CD4-positive, alpha-beta T cell (primary cell): Measurements from ENCODE around the gene MKNK2. TPM values are rescaled to one million over a fixed set of nuclear protein-coding genes. Genes with fewer than 3 reads are reported as not detected.

Source experiments
- ATAC-seq: fragments of 200-7000 bp; cut with Tn5 transposase; one replicate; pipeline ENCODE4 v1.10.0; 2022; ENCODE audit warnings: mild to moderate bottlenecking; ENCODE audit not compliant: poor library complexity
- CTCF ChIA-PET: fragments of 350-600 bp; sonication (Branson Sonifier 250); formaldehyde crosslinking; loops from one replicate; lab custom pipeline; 2021; ENCODE audit warnings: antibody characterized with exemption, inconsistent platforms; lab: Charles Lee
- POLR2A ChIA-PET: fragments of 350-600 bp; sonication (Branson Sonifier 250); formaldehyde crosslinking; loops from one replicate; lab custom pipeline; 2021; ENCODE audit warnings: antibody characterized with exemption, inconsistent platforms; lab: Charles Lee
- DNase-seq, 14 experiments: peaks; one replicate each; pipeline ENCODE4 v3.0.0-alpha.2; 2013 to 2020; ENCODE audit warnings: mixed read lengths in 2 of 14
- H3K27ac ChIP-seq, 2 donors: one replicate each; pipeline versions ENCODE4 v1.5.1 to v1.7.0; 2013; ENCODE audit warnings: low read length in 2 of 2, low read depth in 1 of 2, mild to moderate bottlenecking in 1 of 2
- H3K27me3 ChIP-seq, 2 experiments: 1 replicate in 1 of 2; 2 replicates in 1 of 2; pipeline versions ENCODE4 v1.6.1 to v1.7.0; 2013; ENCODE audit warnings: low read length in 2 of 2, control low read depth in 1 of 2, mild to moderate bottlenecking in 1 of 2, moderate library complexity in 1 of 2; ENCODE audit not compliant: insufficient read depth in 2 of 2, control insufficient read depth in 1 of 2
- H3K36me3 ChIP-seq: one replicate; pipeline ENCODE4 v1.6.1; 2013; ENCODE audit warnings: low read length, control low read depth; ENCODE audit not compliant: insufficient read depth
- H3K4me1 ChIP-seq: one replicate; pipeline ENCODE4 v1.6.1; 2013; ENCODE audit warnings: low read length, control low read depth; ENCODE audit not compliant: insufficient read depth
- H3K4me3 ChIP-seq: one replicate; pipeline ENCODE4 v1.5.1; 2013; ENCODE audit warnings: mild to moderate bottlenecking, low read length, moderate library complexity
- H3K9me3 ChIP-seq, 2 experiments: 1 replicate in 1 of 2; 2 replicates in 1 of 2; pipeline versions ENCODE4 v1.6.1 to v1.7.0; 2013; ENCODE audit warnings: low read length in 2 of 2, mild to moderate bottlenecking in 2 of 2, control low read depth in 1 of 2, moderate library complexity in 1 of 2; ENCODE audit not compliant: control insufficient read depth in 1 of 2, insufficient read depth in 1 of 2
- H3K27ac Mint-ChIP-seq: one replicate; pipeline ENCODE4 v1.8.0; 2020; ENCODE audit warnings: mixed read lengths
- H3K27me3 Mint-ChIP-seq: one replicate; pipeline ENCODE4 v1.8.0; 2021; ENCODE audit warnings: mixed read lengths
- H3K36me3 Mint-ChIP-seq: one replicate; pipeline ENCODE4 v1.8.0; 2021; ENCODE audit warnings: low read depth, mixed read lengths
- H3K4me1 Mint-ChIP-seq: one replicate; pipeline ENCODE4 v1.8.0; 2021; ENCODE audit warnings: low read depth, mixed read lengths
- H3K4me3 Mint-ChIP-seq: one replicate; pipeline ENCODE4 v1.8.0; 2020; ENCODE audit warnings: mild to moderate bottlenecking, mixed read lengths
- H3K9me3 Mint-ChIP-seq: one replicate; pipeline ENCODE4 v1.8.0; 2020; ENCODE audit warnings: mixed read lengths
- intact Hi-C, 2 experiments: fragments of 100-400 bp; cut with DNase I in 1 of 2; cut with micrococcal nuclease in 1 of 2; formaldehyde crosslinking; loops; one replicate each; pipeline versions ENCODE4 v1.15.1 to v1.9.0; 2023 to 2025; cut with DNase I, micrococcal nuclease
- total RNA-seq, 174 experiments: library from RNA in 2 of 174; stranded (reverse) in 2 of 174; gene quantifications; one replicate each; pipeline ENCODE4 v1.2.3 and lab custom pipeline; 2021 to 2026
- TF ChIP-seq, protein P1 (sequence below): fragments of 200-600 bp; IDR thresholded peaks from one replicate; pipeline ENCODE4 v1.8.0; 2022; ENCODE audit warnings: antibody characterized with exemption, mild to moderate bottlenecking

MKNK2 gene
- total RNA-seq, 2 experiments from 2014 or later, result 325 to 347 TPM

DNA sequence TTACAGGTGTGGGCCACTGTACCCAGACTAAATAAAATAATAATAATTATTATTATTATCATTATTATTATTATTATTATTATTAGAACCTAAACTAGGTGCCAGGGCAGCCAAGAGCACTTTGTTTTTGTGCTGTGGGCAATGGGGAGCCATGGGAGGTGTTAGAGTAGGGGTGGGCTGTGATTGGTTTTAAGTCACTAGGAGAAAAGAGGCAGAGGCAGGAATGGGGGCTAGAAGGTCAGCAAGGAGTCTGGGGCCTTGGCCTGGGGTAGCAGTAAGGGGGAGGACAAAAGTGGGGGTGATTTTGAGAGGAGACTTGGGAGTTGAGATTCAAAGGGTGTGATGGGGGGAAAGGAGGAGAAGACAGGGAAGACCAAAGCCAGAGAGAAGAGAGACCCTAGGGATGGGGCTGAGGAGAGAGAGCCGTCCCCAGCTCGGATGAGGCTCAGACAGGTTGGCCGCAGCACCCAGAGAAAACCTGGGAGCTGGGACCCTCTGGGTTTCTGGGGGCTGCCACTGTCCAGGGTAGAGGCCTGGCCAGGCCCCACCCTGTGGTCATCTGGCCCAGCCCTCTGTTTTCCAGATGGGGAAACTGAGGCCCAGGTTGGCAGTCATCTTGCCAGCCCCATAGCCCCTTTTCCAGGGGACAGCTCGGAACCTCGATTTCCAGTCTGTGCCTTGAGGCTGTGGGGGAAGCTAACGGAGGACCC, 17.8 kb downstream of the MKNK2 start:
- Mint-ChIP-seq H3K27ac (peak overlapping the region; percentile 90), H3K27me3 (no peaks in the 10 kb centered on the region), H3K4me1 (peaks cover 32% of the 10 kb centered on the region), H3K36me3 (peaks cover 13% of the 10 kb centered on the region), H3K4me3 (peak overlapping the region; percentile 38), H3K9me3 (no peaks in the 10 kb centered on the region)
- TF ChIP-seq, protein P1, sequence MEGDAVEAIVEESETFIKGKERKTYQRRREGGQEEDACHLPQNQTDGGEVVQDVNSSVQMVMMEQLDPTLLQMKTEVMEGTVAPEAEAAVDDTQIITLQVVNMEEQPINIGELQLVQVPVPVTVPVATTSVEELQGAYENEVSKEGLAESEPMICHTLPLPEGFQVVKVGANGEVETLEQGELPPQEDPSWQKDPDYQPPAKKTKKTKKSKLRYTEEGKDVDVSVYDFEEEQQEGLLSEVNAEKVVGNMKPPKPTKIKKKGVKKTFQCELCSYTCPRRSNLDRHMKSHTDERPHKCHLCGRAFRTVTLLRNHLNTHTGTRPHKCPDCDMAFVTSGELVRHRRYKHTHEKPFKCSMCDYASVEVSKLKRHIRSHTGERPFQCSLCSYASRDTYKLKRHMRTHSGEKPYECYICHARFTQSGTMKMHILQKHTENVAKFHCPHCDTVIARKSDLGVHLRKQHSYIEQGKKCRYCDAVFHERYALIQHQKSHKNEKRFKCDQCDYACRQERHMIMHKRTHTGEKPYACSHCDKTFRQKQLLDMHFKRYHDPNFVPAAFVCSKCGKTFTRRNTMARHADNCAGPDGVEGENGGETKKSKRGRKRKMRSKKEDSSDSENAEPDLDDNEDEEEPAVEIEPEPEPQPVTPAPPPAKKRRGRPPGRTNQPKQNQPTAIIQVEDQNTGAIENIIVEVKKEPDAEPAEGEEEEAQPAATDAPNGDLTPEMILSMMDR, result no peak
- Histone ChIP-seq H3K4me3 (no peak overlapping the region), H3K27me3 (no peaks in the 10 kb centered on the region), H3K27ac (peak overlapping the region in 1 of 2 donors; percentile 7), H3K36me3 (peaks cover 7% of the 10 kb centered on the region), H3K4me1 (peaks cover 41% of the 10 kb centered on the region), H3K9me3 (peaks cover 0 to 20% of the 10 kb centered on the region in 2 experiments)
- POLR2A ChIA-PET, result interaction anchor here (1.1 to 3.1 kb wide), 5 partner anchors 8 to 19 kb away, joined by 5 to 31 read pairs (median 6); partner anchors contain the start of gene MKNK2
- intact Hi-C loops, result no loop called here
- ATAC-seq (no peak), DNase-seq (no peak)
- CTCF ChIA-PET, result interaction anchor here (0.5 kb wide), 1 partner anchor 14 kb away, joined by 4 read pairs; no protein-coding TSS in a partner anchor

DNA sequence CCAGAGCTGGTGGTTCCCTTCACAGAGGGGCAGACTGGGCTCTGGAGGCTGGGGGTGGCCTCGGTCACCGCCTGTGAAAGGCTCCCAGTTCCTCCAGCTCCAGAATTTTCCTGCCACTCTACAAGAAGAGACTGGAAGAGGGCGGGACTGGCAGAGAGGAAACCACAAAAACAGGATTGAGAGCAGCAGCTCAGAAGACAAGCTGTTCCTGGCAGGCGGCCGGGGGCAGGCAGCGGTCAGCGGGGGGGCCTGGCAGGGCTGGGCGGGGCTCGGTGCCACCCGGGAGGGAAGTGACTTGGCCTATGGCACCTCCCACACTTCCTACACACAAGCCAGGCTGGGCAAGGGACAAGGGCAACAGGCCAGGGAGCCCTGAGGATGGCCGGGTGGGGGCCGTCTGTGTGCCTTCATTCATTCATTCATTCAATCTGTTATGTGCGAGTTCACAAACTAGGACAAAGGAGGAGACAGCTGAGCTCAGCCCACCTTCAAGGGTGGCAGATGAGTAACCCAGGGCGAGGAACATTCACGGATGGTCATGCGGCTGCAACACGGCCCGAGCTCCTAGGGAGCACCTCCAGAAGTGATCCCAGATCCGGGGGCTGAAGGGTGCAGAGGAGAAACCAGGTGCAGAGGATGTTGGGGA, 18.6 kb downstream of the MKNK2 start:
- Mint-ChIP-seq H3K9me3 (no peaks in the 10 kb centered on the region), H3K4me1 (peaks cover 33% of the 10 kb centered on the region), H3K36me3 (peaks cover 7% of the 10 kb centered on the region), H3K4me3 (peak overlapping the region; percentile 63), H3K27ac (peak overlapping the region; percentile 90), H3K27me3 (no peaks in the 10 kb centered on the region)
- H3K27me3 ChIP-seq, result no peaks in the 10 kb centered on the region
- ATAC-seq (no peak), DNase-seq (peak in 8 of 14 experiments; percentile 39 to 83 (median 60))
- H3K4me3 ChIP-seq, result peak overlapping the region; percentile 17
- no peaks in the 10 kb centered on the region for H3K36me3 ChIP-seq
- TF ChIP-seq, protein P1, result no peak
- H3K27ac ChIP-seq, result peak overlapping the region; percentile 14 to 60
- H3K4me1 ChIP-seq, result peaks cover 41% of the 10 kb centered on the region
- intact Hi-C loops, result no loop called here
- H3K9me3 ChIP-seq, result peaks cover 0 to 20% of the 10 kb centered on the region in 2 experiments
- ChIA-PET CTCF (interaction anchor here (1.1 to 1.2 kb wide), 2 partner anchors 13 to 37 kb away, joined by 3 to 5 read pairs; no protein-coding TSS in a partner anchor), POLR2A (interaction anchor here (0.6 to 3.1 kb wide), 10 partner anchors 9 to 153 kb away, joined by 3 to 31 read pairs (median 4); partner anchors contain the start of gene MKNK2)

DNA sequence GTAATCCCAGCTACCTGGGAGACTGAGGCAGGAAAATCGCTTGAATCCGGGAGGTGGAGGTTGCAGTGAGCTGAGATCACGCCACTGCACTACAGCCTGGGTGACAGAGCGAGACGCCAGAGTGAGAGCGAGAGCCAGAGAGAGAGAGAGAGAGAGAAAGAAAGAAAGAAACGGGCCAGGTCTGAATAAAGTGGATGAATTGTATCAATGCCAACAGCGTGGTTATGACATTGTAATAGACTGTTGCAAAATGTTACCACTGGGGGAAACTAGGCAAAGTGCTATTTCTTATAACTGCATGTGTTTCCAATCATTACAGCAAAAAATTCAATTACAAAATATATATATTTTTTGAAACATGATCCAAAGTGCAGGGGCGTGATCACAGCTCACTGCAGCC, 23.7 kb downstream of the MKNK2 start:
- Histone ChIP-seq H3K4me1 (peaks cover 11% of the 10 kb centered on the region), H3K27ac (no peak overlapping the region), H3K27me3 (no peaks in the 10 kb centered on the region), H3K4me3 (no peak overlapping the region), H3K9me3 (peaks cover 0 to 5% of the 10 kb centered on the region in 2 experiments), H3K36me3 (no peaks in the 10 kb centered on the region)
- intact Hi-C loops, result no loop called here
- Mint-ChIP-seq H3K36me3 (no peaks in the 10 kb centered on the region), H3K27ac (no peak overlapping the region), H3K27me3 (no peaks in the 10 kb centered on the region), H3K4me3 (no peak overlapping the region), H3K9me3 (no peaks in the 10 kb centered on the region), H3K4me1 (peaks cover 15% of the 10 kb centered on the region)
- ATAC-seq (no peak), DNase-seq (no peak)
- TF ChIP-seq, protein P1, result no peak
- POLR2A ChIA-PET, result no interaction called here
- CTCF ChIA-PET, result no interaction called here
